Small intestine (tissue), 7 donors: ENCODE data around the gene RASGRP2. TPM values are rescaled to one million over a fixed set of nuclear protein-coding genes. Genes with fewer than 3 reads are reported as not detected.

Source experiments
- DNase-seq, 2 donors: peaks; one replicate each; pipeline versions ENCODE4 v3.0.0 to v3.0.0-alpha.2; 2013
- FAIRE-seq: peaks from 2 replicates; lab custom pipeline; 2012; peaks lifted over from hg19 to GRCh38; lab: Jason Lieb, UNC
- H3K27ac ChIP-seq, 3 donors: one replicate each; pipeline ENCODE4 v1.5.1; 2013; ENCODE audit warnings: low read length in 2 of 3, mild to moderate bottlenecking in 2 of 3, control low read depth in 1 of 3, inconsistent platforms in 1 of 3, low read depth in 1 of 3, moderate library complexity in 1 of 3
- H3K27me3 ChIP-seq, 3 donors: one replicate each; pipeline ENCODE4 v1.6.1; 2013; ENCODE audit warnings: low read length in 3 of 3, inconsistent platforms in 1 of 3; ENCODE audit not compliant: control insufficient read depth in 3 of 3, insufficient read depth in 3 of 3
- H3K36me3 ChIP-seq, 3 donors: one replicate each; pipeline ENCODE4 v1.6.1; 2013; ENCODE audit warnings: low read length in 3 of 3, inconsistent platforms in 1 of 3, low read depth in 1 of 3, mild to moderate bottlenecking in 1 of 3, moderate library complexity in 1 of 3; ENCODE audit not compliant: control insufficient read depth in 3 of 3, insufficient read depth in 2 of 3
- H3K4me1 ChIP-seq, 3 donors: one replicate each; pipeline ENCODE4 v1.6.1; 2013; ENCODE audit warnings: low read length in 2 of 3, inconsistent platforms in 1 of 3, low read depth in 1 of 3, mild to moderate bottlenecking in 1 of 3, moderate library complexity in 1 of 3; ENCODE audit not compliant: control insufficient read depth in 3 of 3, insufficient read depth in 2 of 3
- H3K4me3 ChIP-seq, 3 donors: one replicate each; pipeline ENCODE4 v1.5.1; 2013; ENCODE audit warnings: low read length in 3 of 3, control low read depth in 1 of 3, inconsistent platforms in 1 of 3, low read depth in 1 of 3, mild to moderate bottlenecking in 1 of 3, moderate library complexity in 1 of 3
- H3K9me3 ChIP-seq, 2 donors: one replicate each; pipeline ENCODE4 v1.6.1; 2013; ENCODE audit warnings: low read depth in 1 of 2, low read length in 1 of 2; ENCODE audit not compliant: control insufficient read depth in 2 of 2, insufficient read depth in 1 of 2
- WGBS, 3 donors: extraction: QIAGEN DNeasy Blood & Tissue Kit; methylation state at CpG; one replicate each; pipeline ENCODE4 v1.1.7; 2013; 5-methylcytosine and 5-hydroxymethylcytosine counted together
- polyA plus RNA-seq, 4 donors: library from polyadenylated mRNA; stranded (reverse) in 3 of 4; unstranded in 1 of 4; fragments of 200-250 nt in 3 of 4; fragments of 120-200 nt in 1 of 4; gene quantifications; one replicate each; pipeline versions ENCODE4 v1.2.1 to v1.2.3, GENCODE V29; 2013
- donor health status: healthy with polysubstance abuse.
- donor health status: control.
- donor health status: control.
- donor health status: Bipolar disorder and iron deficiency.
- donor health status: healthy.

The RASGRP2 gene
- polyA plus RNA-seq, 4 donors, result 2.9 to 14.6 (median 4.1) TPM

GRCh38 chr11:64776425-64776824, 32.5 kb upstream of the RASGRP2 start:
- Histone ChIP-seq H3K36me3 (peaks cover 19 to 29% (median 24%) of the 10 kb centered on the region in 3 donors), H3K4me3 (peak overlapping the region in 2 of 3 donors; percentile 83 to 92), H3K4me1 (peaks cover 2 to 7% (median 5%) of the 10 kb centered on the region in 3 donors), H3K27ac (no peak overlapping the region), H3K27me3 (no peaks in the 10 kb centered on the region), H3K9me3 (no peaks in the 10 kb centered on the region)
- FAIRE-seq (no peak), DNase-seq (no peak)
- WGBS, 3 donors, result 41 to 63% (median 46%) methylated on average over 6 of the region's 6 CpGs

DNA sequence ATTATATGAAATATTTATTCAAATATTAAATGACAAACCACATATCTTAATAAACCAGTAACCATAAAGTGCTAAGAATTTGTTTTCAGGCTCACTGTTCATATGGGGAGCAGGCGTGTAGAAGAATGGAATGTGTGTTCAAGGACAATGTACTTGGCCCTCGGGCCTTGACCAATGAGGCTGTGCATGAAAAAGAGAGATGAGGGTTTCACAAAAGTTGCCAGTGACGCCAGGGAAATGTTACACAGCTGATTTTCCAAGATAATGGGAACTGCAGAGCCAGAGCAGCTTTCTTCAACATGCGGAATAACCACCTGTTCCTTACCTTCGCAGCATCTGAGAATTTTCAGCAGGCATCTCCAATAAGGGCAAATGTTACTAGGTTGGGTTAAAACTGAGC, 30.2 kb upstream of the RASGRP2 start:
- Histone ChIP-seq H3K27me3 (no peaks in the 10 kb centered on the region), H3K36me3 (peaks cover 30 to 42% (median 37%) of the 10 kb centered on the region in 3 donors), H3K27ac (no peak overlapping the region), H3K4me3 (no peak overlapping the region), H3K9me3 (no peaks in the 10 kb centered on the region), H3K4me1 (peaks cover 0 to 7% (median 2%) of the 10 kb centered on the region in 3 donors)
- WGBS, 3 donors, result 60 to 75% (median 74%) methylated on average over 5 of the region's 5 CpGs
- DNase-seq, result no peak
- FAIRE-seq, result no peak

GRCh38 chr11:64772303-64773018, 28.5 kb upstream of the RASGRP2 start:
- FAIRE-seq (no peak), DNase-seq (no peak)
- H3K27ac ChIP-seq, result no peak overlapping the region
- WGBS, 3 donors, result 57 to 80% (median 64%) methylated on average over 3 of the region's 3 CpGs
- peaks cover 45 to 56% (median 47%) of the 10 kb centered on the region in 3 donors for H3K36me3 ChIP-seq
- no peaks in the 10 kb centered on the region for H3K27me3 ChIP-seq
- no peaks in the 10 kb centered on the region for H3K9me3 ChIP-seq
- no peak overlapping the region for H3K4me3 ChIP-seq
- peaks cover 0 to 7% (median 2%) of the 10 kb centered on the region in 3 donors for H3K4me1 ChIP-seq

DNA sequence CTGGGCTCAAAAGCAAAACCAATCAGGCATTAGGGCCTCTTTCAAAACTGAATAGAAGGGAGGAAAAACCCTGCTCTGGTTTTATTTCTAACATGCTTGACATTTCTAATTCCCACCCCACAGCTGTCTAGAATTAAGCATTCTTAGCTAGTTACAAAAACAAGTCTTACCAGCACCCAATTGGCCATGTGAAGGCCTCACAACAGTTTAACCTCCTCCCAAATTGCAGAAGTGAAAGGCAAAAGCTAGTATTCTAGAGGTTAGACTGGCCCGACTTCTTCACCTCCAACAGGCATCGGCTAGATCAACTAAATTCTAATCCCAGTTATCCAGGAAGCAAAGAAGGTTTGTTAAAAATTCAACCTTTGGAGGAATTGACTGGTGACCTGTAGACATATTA, 27.9 kb upstream of the RASGRP2 start:
- Histone ChIP-seq H3K27ac (no peak overlapping the region), H3K27me3 (no peaks in the 10 kb centered on the region), H3K4me3 (no peak overlapping the region), H3K4me1 (peaks cover 0 to 6% (median 2%) of the 10 kb centered on the region in 3 donors), H3K9me3 (no peaks in the 10 kb centered on the region), H3K36me3 (peaks cover 50 to 59% (median 53%) of the 10 kb centered on the region in 3 donors)
- no peak for DNase-seq
- 72 to 93% (median 76%) methylated on average over 2 of the region's 2 CpGs for WGBS, 3 donors
- FAIRE-seq, result no peak

- Histone ChIP-seq H3K9me3 (no peaks in the 10 kb centered on the region), H3K27ac (no peak overlapping the region), H3K4me1 (peaks cover 0 to 2% (median 0%) of the 10 kb centered on the region in 3 donors), H3K36me3 (peaks cover 57 to 71% (median 57%) of the 10 kb centered on the region in 3 donors), H3K27me3 (no peaks in the 10 kb centered on the region), H3K4me3 (no peak overlapping the region)
- 93 to 97% (median 95%) methylated on average over 12 of the region's 12 CpGs for WGBS, 3 donors
- no peak for DNase-seq
- FAIRE-seq, result no peak
These were observed 26.2 kb upstream of the RASGRP2 start for GRCh38 chr11:64770120-64770519.

DNA sequence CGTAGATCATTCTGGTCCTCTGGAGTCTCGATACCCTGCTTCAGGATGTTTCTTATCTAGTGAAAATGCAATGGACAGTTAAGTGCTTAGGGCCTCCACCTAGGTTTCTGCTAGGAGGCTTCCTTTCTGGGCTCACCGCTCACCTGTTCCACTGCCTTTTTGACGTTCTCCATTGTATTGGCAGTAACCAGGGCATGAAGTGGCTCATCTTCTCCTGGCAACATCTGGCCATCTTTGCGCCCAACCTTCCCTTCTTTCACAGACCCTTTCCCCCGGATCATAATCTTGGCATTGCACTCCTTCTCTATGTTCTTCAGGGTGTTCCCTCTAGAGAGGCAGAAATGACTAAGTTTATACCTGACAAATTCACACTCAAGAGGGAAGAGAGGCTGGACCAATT, 25.3 kb upstream of the RASGRP2 start:
- Histone ChIP-seq H3K9me3 (no peaks in the 10 kb centered on the region), H3K4me1 (peaks cover 0 to 2% (median 0%) of the 10 kb centered on the region in 3 donors), H3K27me3 (no peaks in the 10 kb centered on the region), H3K27ac (no peak overlapping the region), H3K36me3 (peaks cover 56 to 73% (median 56%) of the 10 kb centered on the region in 3 donors), H3K4me3 (no peak overlapping the region)
- WGBS, 3 donors, result 89 to 92% (median 91%) methylated on average over 6 of the region's 6 CpGs
- FAIRE-seq (no peak), DNase-seq (no peak)

DNA sequence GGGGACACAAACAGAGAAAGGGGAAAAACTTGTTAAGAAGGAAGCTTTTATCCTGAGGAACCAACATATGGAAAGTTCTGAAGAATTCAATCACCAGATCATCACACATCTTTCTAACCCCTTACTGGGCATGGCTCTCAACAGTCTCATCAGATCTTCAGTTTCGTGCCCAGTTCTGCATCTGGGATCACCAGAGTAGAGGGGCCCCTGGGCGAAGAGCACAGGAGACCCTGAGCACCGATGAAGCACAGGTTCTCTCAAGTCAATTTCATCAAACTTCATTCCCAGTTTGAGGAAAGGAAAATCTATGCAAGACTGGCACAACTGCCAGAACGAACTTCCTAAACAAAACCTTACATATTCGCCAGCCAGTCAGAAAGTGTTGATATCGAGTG, 24.4 kb upstream of the RASGRP2 start:
- no peak overlapping the region for H3K4me3 ChIP-seq
- FAIRE-seq (no peak), DNase-seq (no peak)
- peaks cover 0 to 2% (median 0%) of the 10 kb centered on the region in 3 donors for H3K4me1 ChIP-seq
- WGBS, 3 donors, result 91 to 93% (median 92%) methylated on average over 6 of the region's 6 CpGs
- H3K9me3 ChIP-seq, result no peaks in the 10 kb centered on the region
- no peaks in the 10 kb centered on the region for H3K27me3 ChIP-seq
- peak overlapping the region in 1 of 3 donors; percentile 34 for H3K27ac ChIP-seq
- H3K36me3 ChIP-seq, result peaks cover 52 to 79% (median 55%) of the 10 kb centered on the region in 3 donors

- DNase-seq, result peak; percentile 60 to 68
- Histone ChIP-seq H3K27ac (peak overlapping the region in 1 of 3 donors; percentile 65), H3K9me3 (no peaks in the 10 kb centered on the region), H3K4me1 (peaks cover 0 to 2% (median 0%) of the 10 kb centered on the region in 3 donors), H3K27me3 (no peaks in the 10 kb centered on the region), H3K36me3 (peaks cover 47 to 80% (median 49%) of the 10 kb centered on the region in 3 donors), H3K4me3 (no peak overlapping the region)
- no peak for FAIRE-seq
- 55 to 63% (median 56%) methylated on average over 19 of the region's 19 CpGs for WGBS, 3 donors
These were observed 23.7 kb upstream of the RASGRP2 start for GRCh38 chr11:64767344-64768299.
